GM12864 (cell line): ENCODE results near the gene BTBD16.

Experiments used
- DNase-seq: peaks from one replicate; pipeline ENCODE4 v3.0.0-alpha.2; 2011; ENCODE audit warnings: low read depth
- H3K4me3 ChIP-seq: 2 replicates; pipeline ENCODE4 v1.5.1; 2011; ENCODE audit warnings: mild to moderate bottlenecking, low read depth, low read length, control low read depth
- CTCF ChIP-seq: IDR thresholded peaks from 2 replicates; pipeline ENCODE4 v1.5.1; 2011; ENCODE audit warnings: low read depth, mild to moderate bottlenecking, moderate library complexity, low read length, control low read depth, inconsistent platforms; ENCODE audit errors: missing control alignments

Gene BTBD16

GRCh38 chr10:122281018-122281626, 10.0 kb downstream of the BTBD16 start:
- DNase-seq: no peak
- no peak overlapping the region for H3K4me3 ChIP-seq
- no peak for TF ChIP-seq CTCF

GRCh38 chr10:122281751-122282150, 10.7 kb downstream of the BTBD16 start:
- DNase-seq: no peak
- TF ChIP-seq CTCF: no peak
- H3K4me3 ChIP-seq: no peak overlapping the region

GRCh38 chr10:122282253-122282671, 11.2 kb downstream of the BTBD16 start:
- no peak overlapping the region for H3K4me3 ChIP-seq
- DNase-seq: no peak
- TF ChIP-seq CTCF: no peak

GRCh38 chr10:122282909-122283308, 11.8 kb downstream of the BTBD16 start:
- DNase-seq: no peak
- no peak for TF ChIP-seq CTCF
- H3K4me3 ChIP-seq: no peak overlapping the region

GRCh38 chr10:122285506-122286444, 14.7 kb downstream of the BTBD16 start:
- DNase-seq: no peak
- no peak for TF ChIP-seq CTCF
- H3K4me3 ChIP-seq: no peak overlapping the region

GRCh38 chr10:122286867-122287266, 15.8 kb downstream of the BTBD16 start:
- no peak overlapping the region for H3K4me3 ChIP-seq
- no peak for TF ChIP-seq CTCF
- DNase-seq: no peak
